GM10266 (cell line): ENCODE results near the gene OR8D2.
A peak's percentile ranks its signal among the peaks of the same experiment; 100 is the strongest.

Experiments used
- DNase-seq: peaks from one replicate; pipeline ENCODE4 v3.0.0; 2012; ENCODE audit errors: extremely low spot score
- TF ChIP-seq, protein P1 (sequence below): IDR thresholded peaks from 2 replicates; pipeline ENCODE4 v1.5.1; 2012; ENCODE audit warnings: mild to moderate bottlenecking, low read depth; ENCODE audit not compliant: control insufficient read depth, insufficient read depth; ENCODE audit errors: missing control alignments

OR8D2 gene

DNA sequence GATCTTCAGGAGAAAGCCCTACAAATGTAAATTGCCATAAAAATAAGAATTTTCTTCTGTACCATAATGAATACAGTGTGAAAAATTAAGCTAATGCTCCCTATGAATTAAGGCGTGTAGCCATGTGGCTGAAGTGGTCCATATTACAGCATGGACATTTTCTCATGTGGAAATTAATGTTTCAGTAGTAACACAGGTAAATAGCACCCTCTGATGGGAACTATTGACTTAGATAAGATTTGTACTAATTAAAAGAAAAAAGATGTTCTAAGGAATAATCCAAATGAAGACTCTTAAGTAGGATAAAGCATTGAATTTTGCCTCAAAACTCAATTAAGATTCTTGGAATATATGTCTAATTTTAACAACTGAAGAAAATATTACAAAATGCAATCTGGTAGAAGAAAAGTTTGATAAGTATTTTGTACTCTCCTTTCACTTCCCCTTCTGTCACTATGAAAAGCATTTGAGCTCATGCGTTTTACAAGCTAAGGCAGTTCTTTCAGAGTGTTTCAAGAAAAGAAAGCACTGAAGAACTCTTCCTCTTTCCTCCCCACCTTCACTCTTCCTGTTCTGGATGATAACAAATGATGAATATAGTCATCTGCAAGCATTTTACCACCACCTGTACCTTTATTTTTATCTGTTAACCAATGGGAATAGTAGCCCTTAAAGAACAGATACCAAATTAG lies 9.9 kb upstream of the OR8D2 start:
- TF ChIP-seq, protein P1, sequence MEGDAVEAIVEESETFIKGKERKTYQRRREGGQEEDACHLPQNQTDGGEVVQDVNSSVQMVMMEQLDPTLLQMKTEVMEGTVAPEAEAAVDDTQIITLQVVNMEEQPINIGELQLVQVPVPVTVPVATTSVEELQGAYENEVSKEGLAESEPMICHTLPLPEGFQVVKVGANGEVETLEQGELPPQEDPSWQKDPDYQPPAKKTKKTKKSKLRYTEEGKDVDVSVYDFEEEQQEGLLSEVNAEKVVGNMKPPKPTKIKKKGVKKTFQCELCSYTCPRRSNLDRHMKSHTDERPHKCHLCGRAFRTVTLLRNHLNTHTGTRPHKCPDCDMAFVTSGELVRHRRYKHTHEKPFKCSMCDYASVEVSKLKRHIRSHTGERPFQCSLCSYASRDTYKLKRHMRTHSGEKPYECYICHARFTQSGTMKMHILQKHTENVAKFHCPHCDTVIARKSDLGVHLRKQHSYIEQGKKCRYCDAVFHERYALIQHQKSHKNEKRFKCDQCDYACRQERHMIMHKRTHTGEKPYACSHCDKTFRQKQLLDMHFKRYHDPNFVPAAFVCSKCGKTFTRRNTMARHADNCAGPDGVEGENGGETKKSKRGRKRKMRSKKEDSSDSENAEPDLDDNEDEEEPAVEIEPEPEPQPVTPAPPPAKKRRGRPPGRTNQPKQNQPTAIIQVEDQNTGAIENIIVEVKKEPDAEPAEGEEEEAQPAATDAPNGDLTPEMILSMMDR, result no peak
- peak; percentile 14 for DNase-seq

DNA sequence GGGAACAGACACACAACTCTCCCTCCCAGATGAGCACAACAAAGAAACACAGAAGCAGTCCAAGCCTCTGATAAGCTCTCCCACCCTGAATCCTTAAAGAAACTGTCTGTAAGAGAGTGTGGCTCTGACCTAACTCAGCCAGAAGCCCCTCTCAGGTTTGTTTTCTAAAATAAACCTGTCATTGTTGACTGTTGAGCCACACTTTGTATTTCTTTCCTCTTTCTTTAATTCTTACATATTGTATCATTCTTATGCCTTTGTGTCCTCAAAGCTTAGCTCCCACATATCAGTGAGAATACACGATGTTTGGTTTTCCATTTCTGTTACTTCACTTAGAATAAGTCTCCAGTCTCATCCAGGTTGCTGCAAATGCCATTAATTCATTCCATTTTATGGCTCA lies 7.8 kb upstream of the OR8D2 start:
- TF ChIP-seq, protein P1, result no peak
- DNase-seq, result no peak

DNA sequence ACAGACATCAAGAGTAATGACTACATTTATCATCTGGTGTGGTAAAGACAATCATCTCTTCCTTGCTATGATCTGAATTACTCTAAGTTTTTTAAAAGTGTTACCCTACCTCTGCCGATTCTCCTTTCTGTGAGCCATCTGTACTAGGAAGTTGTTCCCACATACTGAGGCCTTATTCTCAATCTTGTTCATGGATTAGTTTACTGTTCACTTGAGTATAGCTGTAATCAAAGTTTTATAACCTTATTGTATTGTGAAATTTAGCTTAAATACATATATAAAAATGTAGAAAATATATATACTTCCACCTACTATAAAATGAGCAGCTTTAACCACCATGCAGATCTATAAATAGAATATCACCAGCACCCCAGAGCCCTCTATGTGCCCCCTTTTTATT lies 2.4 kb upstream of the OR8D2 start:
- no peak for DNase-seq
- TF ChIP-seq, protein P1, result no peak

DNA sequence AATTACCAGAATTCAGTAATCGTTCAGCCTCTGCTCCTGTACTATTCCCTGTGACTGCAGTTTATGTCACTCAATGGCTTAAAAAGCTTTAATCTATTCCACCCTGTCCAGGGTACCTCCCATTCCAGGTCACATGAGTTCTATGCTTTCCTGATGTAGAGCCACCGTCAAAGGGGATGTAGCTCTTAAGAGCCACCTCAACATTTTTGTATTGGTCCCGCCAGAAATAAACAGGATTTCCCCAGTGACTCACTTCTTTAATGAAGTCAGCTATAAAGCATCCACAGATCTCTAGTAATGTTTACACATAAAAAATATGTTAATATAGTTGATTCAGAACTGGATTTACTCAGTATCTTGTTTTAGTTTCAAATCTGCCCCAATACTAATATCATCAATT lies 4.9 kb downstream of the OR8D2 start:
- DNase-seq, result no peak
- TF ChIP-seq, protein P1, result no peak

DNA sequence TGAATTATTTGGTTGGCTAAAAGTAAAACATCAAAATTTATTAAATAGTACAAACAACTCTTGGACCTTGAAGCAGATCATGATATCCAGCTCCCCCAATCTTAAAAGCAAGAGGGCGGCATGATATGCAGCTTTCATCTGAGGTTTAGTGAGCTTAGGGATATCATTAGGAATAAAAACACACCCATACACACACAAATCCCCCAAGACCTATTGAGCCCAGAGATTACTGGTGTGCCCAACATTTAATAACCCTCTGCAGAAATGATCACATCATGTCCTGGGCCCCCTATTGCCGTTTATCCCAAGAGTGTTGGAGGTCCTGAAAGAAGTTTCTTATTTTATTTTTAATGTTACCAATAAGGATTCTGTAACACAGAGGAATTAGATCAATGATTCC lies 6.1 kb downstream of the OR8D2 start, which contains the start of gene OR8D1:
Gene OR8D1 (minus strand): TSS at position 101 of the 400 bp plus-strand sequence. CDS start 3,183 bp downstream, outside the sequence.
- DNase-seq, result no peak
- TF ChIP-seq, protein P1, result no peak

DNA sequence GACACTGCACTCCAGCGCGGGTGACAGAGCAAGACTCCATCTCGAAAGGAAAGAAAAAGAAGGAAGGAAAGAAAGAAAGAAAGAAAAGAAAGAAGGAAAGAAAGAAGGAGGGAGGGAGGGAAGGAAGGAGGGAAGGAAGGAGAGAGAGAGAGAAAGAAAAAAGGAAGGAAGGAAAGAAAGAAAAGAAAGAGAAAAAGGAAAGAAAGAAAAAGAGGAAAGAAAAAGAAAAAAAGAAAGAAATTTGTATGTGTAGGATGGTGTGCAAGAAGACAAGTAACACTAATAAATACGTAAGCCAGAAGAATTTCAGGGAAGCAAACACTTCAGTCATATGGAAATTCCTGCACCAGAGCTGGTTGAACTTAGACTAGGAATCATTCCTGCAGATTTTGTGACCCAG lies 6.9 kb downstream of the OR8D2 start:
- TF ChIP-seq, protein P1, result no peak
- no peak for DNase-seq

DNA sequence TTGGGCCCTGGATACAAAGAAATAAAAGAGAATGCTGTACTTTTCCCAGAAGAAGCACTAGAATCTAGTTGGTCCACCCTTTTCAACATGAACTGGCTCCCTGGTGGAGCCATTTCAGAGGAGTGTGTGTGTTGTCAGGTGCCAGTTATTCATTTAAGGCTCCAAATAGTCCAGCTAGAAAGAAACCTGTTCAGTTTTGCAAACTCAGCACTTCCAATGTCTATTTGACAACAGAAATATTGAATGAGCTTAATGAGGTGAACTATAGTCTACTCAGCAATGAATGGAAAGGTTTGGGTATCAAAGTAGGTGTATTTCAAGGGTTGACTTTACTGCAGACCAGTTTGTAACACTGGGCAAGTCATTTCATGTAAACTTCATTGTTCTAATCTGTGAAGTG lies 8.3 kb downstream of the OR8D2 start:
- TF ChIP-seq, protein P1, result no peak
- DNase-seq, result no peak
